GM19463 (cell line): ENCODE data around the gene NLRP12.
"Not testable (repeated sequence)": the region's sequence is repeated elsewhere in the genome, so short reads cannot be mapped to it uniquely, and the experiment has no call there.

Experiments used
- ATAC-seq: cut with Tn5 transposase; IDR thresholded peaks from one replicate; pipeline ENCODE4 v1.9.1; 2021; ENCODE audit warnings: mild to moderate bottlenecking, moderate library complexity; ENCODE audit not compliant: unreplicated experiment

NLRP12 gene

GRCh38 chr19:53832861-53833260, 8.7 kb upstream of the NLRP12 start:
- ATAC-seq, result not testable (repeated sequence)

GRCh38 chr19:53828531-53828930, 4.4 kb upstream of the NLRP12 start:
- no peak for ATAC-seq

GRCh38 chr19:53826876-53827275, 2.8 kb upstream of the NLRP12 start:
- ATAC-seq, result no peak

- no peak for ATAC-seq
Measured at GRCh38 chr19:53823380-53824120, 564 bp downstream of the NLRP12 start.

GRCh38 chr19:53819861-53820260, 4.3 kb downstream of the NLRP12 start:
- no peak for ATAC-seq

GRCh38 chr19:53818756-53819155, 5.4 kb downstream of the NLRP12 start:
- ATAC-seq, result no peak

- ATAC-seq, result no peak
Measured at GRCh38 chr19:53813996-53814395, 10.1 kb downstream of the NLRP12 start.

- no peak for ATAC-seq
Measured at GRCh38 chr19:53812335-53812734, 11.8 kb downstream of the NLRP12 start.

- no peak for ATAC-seq
Measured at GRCh38 chr19:53810891-53811290, 13.2 kb downstream of the NLRP12 start.

- no peak for ATAC-seq
Measured at GRCh38 chr19:53810187-53810546, 13.9 kb downstream of the NLRP12 start.

GRCh38 chr19:53809518-53810186, 14.5 kb downstream of the NLRP12 start:
- ATAC-seq, result no peak

- no peak for ATAC-seq
Measured at GRCh38 chr19:53808710-53809125, 15.4 kb downstream of the NLRP12 start.

- ATAC-seq, result no peak
Measured at GRCh38 chr19:53801257-53801656, 22.9 kb downstream of the NLRP12 start.

GRCh38 chr19:53795019-53795418, 29.1 kb downstream of the NLRP12 start:
- no peak for ATAC-seq

GRCh38 chr19:53792721-53793433, 31.2 kb downstream of the NLRP12 start:
- peak; percentile 75 for ATAC-seq

GRCh38 chr19:53789708-53790678, 34.1 kb downstream of the NLRP12 start:
- no peak for ATAC-seq

- ATAC-seq, result no peak
Measured at GRCh38 chr19:53787266-53787665, 36.8 kb downstream of the NLRP12 start.

- no peak for ATAC-seq
Measured at GRCh38 chr19:53786744-53787143, 37.4 kb downstream of the NLRP12 start.

- no peak for ATAC-seq
Measured at GRCh38 chr19:53785196-53785889, 38.8 kb downstream of the NLRP12 start.

GRCh38 chr19:53782698-53783097, 41.4 kb downstream of the NLRP12 start:
- no peak for ATAC-seq
